ENCODE measurements around the gene PTPRG. TPM values are rescaled to one million over a fixed set of nuclear protein-coding genes. Genes with fewer than 3 reads are reported as not detected.

Gene PTPRG
- polyA plus RNA-seq, 1 donor (not counting 4 experiments of a cell fraction or from before 2014, with no cell fraction given), result 12.1 TPM

DNA sequence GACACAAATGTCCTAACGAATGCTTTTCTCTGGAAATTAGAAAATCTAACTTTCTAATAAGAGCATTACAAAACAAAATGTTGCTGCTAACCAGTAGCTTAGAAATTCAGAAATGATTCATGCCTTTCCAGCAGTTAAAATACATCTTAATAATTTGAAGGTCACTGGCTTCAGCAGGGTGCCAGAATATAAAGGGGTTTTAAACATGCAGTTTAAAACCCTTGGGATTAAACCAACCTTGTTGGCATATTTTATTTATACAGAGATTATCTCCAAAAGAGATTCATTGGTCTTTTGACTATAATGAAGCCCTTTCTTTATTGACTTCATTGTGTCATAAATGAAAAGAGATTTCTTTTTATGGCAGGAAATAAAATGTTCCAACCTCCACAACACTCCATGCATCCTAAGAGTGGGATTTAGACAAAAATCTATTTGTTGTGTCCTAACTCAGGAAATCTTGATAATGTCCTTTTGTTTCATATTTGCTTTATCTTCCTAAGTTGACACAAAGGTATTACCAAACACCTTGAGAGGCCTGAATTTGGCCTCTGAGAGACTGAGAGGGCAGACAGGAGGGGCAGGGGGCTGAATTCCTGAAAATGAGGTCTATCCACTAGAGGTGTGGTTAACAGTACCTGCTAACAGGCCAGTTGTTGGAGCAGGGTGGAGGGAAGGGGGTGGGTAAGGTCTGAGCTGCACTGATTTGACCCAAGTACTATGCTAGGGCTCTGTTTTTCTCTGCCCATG lies 687.5 kb downstream of the PTPRG start:
- no peak for FAIRE-seq
- no peak overlapping the region for H3K9ac ChIP-seq (ENCODE audit: control insufficient read depth, extremely low read depth, insufficient read depth, low read length)

DNA sequence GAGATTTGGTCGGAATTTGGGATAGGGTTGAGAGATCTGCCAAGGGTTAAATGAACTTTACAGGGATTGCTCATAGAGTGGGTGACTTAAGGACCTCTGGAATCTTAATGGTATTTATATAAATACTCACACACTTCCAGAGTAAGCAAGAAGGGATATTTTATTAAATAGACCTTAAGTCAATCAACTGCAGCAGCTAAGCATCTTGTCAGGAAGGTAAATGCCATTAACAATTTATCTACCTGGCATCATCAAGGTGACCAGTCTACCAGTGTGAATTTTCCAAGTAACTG lies 688.1 kb downstream of the PTPRG start:
- TF ChIP-seq EZH2 (IDR thresholded peaks at IDR 0.05; ENCODE audit: low read length), result no peak
- no peak for TF ChIP-seq CTCF (optimal IDR thresholded peaks at IDR 0.05 in 1 of 3, IDR thresholded peaks at IDR 0.05 in 1 of 3, conservative IDR thresholded peaks at IDR 0.05 in 1 of 3; ENCODE audit: extremely low read depth in 1 of 3, insufficient read depth in 2 of 3, low read length in 3 of 3)

More for the DNA sequence above, 687.5 kb downstream of the PTPRG start:
- Histone ChIP-seq H3K4me1 (ENCODE audit: control insufficient read depth, extremely low read depth, insufficient read depth, low read length) (peaks cover 8% of the 10 kb centered on the region), H3K79me2 (ENCODE audit: control insufficient read depth, insufficient read depth, low read length) (no peaks in the 10 kb centered on the region), H2AFZ (ENCODE audit: control insufficient read depth, low read length) (no peak overlapping the region), H3K36me3 (ENCODE audit: control insufficient read depth in 2 of 2, extremely low read depth in 1 of 2, insufficient read depth in 2 of 2, low read length in 2 of 2) (no peaks in the 10 kb centered on the region), H3K27me3 (ENCODE audit: control insufficient read depth, extremely low read depth, insufficient read depth, low read length) (no peaks in the 10 kb centered on the region), H3K9me1 (ENCODE audit: control insufficient read depth, extremely low read depth, insufficient read depth, low read length) (no peaks in the 10 kb centered on the region), H3K9me3 (ENCODE audit: control insufficient read depth, low read depth, low read length) (no peaks in the 10 kb centered on the region), H3K27ac (ENCODE audit: control insufficient read depth, insufficient read depth, low read length) (no peak overlapping the region), H4K20me1 (ENCODE audit: control insufficient read depth, extremely low read depth, insufficient read depth, low read length) (no peaks in the 10 kb centered on the region), H3K4me2 (ENCODE audit: control insufficient read depth, extremely low read depth, insufficient read depth, low read depth, low read length) (no peak overlapping the region), H3K4me3 (ENCODE audit: control insufficient read depth in 2 of 3, extremely low read depth in 1 of 3, insufficient read depth in 2 of 3, low read depth in 1 of 3, low read length in 3 of 3) (no peak overlapping the region)
- TF ChIP-seq EZH2 (IDR thresholded peaks at IDR 0.05; ENCODE audit: low read length) (no peak), CTCF (optimal IDR thresholded peaks at IDR 0.05 in 1 of 3, IDR thresholded peaks at IDR 0.05 in 1 of 3, conservative IDR thresholded peaks at IDR 0.05 in 1 of 3; ENCODE audit: extremely low read depth in 1 of 3, insufficient read depth in 2 of 3, low read length in 3 of 3) (no peak)
- no peak for DNase-seq (ENCODE audit: low read depth, low spot score)
- dilution Hi-C loops (cut with MboI; ENCODE audit: extremely low pct_ligation_motif_present, low sequenced_read_pairs), result no loop called here

More for the DNA sequence above, 688.1 kb downstream of the PTPRG start:
- H4K20me1 ChIP-seq (ENCODE audit: control insufficient read depth, extremely low read depth, insufficient read depth, low read length), result no peaks in the 10 kb centered on the region
- no peaks in the 10 kb centered on the region for H3K36me3 ChIP-seq (ENCODE audit: control insufficient read depth in 2 of 2, extremely low read depth in 1 of 2, insufficient read depth in 2 of 2, low read length in 2 of 2)
- FAIRE-seq, result no peak
- no peak overlapping the region for H3K9ac ChIP-seq (ENCODE audit: control insufficient read depth, extremely low read depth, insufficient read depth, low read length)
- no peaks in the 10 kb centered on the region for H3K9me3 ChIP-seq (ENCODE audit: control insufficient read depth, low read depth, low read length)
- H3K4me1 ChIP-seq (ENCODE audit: control insufficient read depth, extremely low read depth, insufficient read depth, low read length), result peaks cover 8% of the 10 kb centered on the region
- no peaks in the 10 kb centered on the region for H3K27me3 ChIP-seq (ENCODE audit: control insufficient read depth, extremely low read depth, insufficient read depth, low read length)
- DNase-seq (ENCODE audit: low read depth, low spot score), result no peak
- no peak overlapping the region for H3K27ac ChIP-seq (ENCODE audit: control insufficient read depth, insufficient read depth, low read length)
- dilution Hi-C loops (cut with MboI; ENCODE audit: extremely low pct_ligation_motif_present, low sequenced_read_pairs), result no loop called here
- H2AFZ ChIP-seq (ENCODE audit: control insufficient read depth, low read length), result no peak overlapping the region
- no peak overlapping the region for H3K4me2 ChIP-seq (ENCODE audit: control insufficient read depth, extremely low read depth, insufficient read depth, low read depth, low read length)
- H3K4me3 ChIP-seq (ENCODE audit: control insufficient read depth in 2 of 3, extremely low read depth in 1 of 3, insufficient read depth in 2 of 3, low read depth in 1 of 3, low read length in 3 of 3), result no peak overlapping the region
- no peaks in the 10 kb centered on the region for H3K9me1 ChIP-seq (ENCODE audit: control insufficient read depth, extremely low read depth, insufficient read depth, low read length)
- no peaks in the 10 kb centered on the region for H3K79me2 ChIP-seq (ENCODE audit: control insufficient read depth, insufficient read depth, low read length)

Measured in keratinocyte (primary cell).